Endothelial cell (in vitro differentiated cells): ENCODE data around the gene GRM4. TPM values are rescaled to one million over a fixed set of nuclear protein-coding genes. Genes with fewer than 3 reads are reported as not detected.

Experiments
- DNase-seq: peaks from one replicate; pipeline ENCODE4 v3.0.0; 2021; ENCODE audit warnings: low spot score
- H3K27ac Mint-ChIP-seq: one replicate; pipeline ENCODE4 v1.8.0; 2021; ENCODE audit warnings: mixed read lengths, inconsistent platforms; ENCODE audit not compliant: unreplicated experiment
- H3K27me3 Mint-ChIP-seq: one replicate; pipeline ENCODE4 v1.8.0; 2021; ENCODE audit warnings: mild to moderate bottlenecking, moderate library complexity, mixed read lengths, inconsistent platforms; ENCODE audit not compliant: unreplicated experiment
- H3K36me3 Mint-ChIP-seq: one replicate; pipeline ENCODE4 v1.8.0; 2021; ENCODE audit warnings: mild to moderate bottlenecking, low read depth, mixed read lengths, inconsistent platforms; ENCODE audit not compliant: unreplicated experiment
- H3K4me1 Mint-ChIP-seq: one replicate; pipeline ENCODE4 v1.8.0; 2021; ENCODE audit warnings: mild to moderate bottlenecking, mixed read lengths, inconsistent platforms; ENCODE audit not compliant: unreplicated experiment
- H3K4me3 Mint-ChIP-seq: one replicate; pipeline ENCODE4 v1.8.0; 2021; ENCODE audit warnings: mild to moderate bottlenecking, mixed read lengths, inconsistent platforms; ENCODE audit not compliant: unreplicated experiment
- H3K9me3 Mint-ChIP-seq: one replicate; pipeline ENCODE4 v1.8.0; 2021; ENCODE audit warnings: mixed read lengths, inconsistent platforms; ENCODE audit not compliant: unreplicated experiment
- total RNA-seq: library from RNA; stranded (reverse); fragmentation: NEBNext Ultra II Directional; extraction: Animal tissue kit (Norgen Biotek cat#: 25700); gene quantifications from one replicate; pipeline ENCODE4 v1.2.1, GENCODE V29; 2021; ENCODE audit not compliant: unreplicated experiment
- TF ChIP-seq, protein P1 (sequence below): fragments of 200-600 bp; sonication (generic); IDR thresholded peaks from one replicate; pipeline ENCODE4 v1.5.0; 2021; ENCODE audit warnings: antibody characterized with exemption; ENCODE audit not compliant: unreplicated experiment

Gene GRM4
- total RNA-seq, 1 donor from 2014 or later = 2.6 TPM

DNA sequence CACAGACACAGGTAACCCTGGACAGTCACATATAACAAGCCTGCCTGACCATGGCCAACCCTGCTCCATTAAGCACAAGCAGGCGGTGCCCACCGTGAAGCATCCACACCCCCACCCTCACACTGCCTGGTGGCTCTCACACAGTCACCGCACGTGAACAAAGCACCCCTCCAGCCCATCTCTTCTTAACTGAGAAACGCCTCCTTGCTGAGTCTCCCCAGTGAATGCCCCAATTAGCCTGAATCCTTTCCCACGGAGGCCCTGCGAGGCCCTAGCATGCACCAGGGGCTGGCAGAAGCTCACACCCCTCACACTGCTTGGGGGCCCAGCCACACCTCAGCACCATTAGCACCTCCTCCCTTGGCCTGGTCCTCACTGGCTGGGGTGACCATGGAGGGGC is 72.3 kb downstream of the GRM4 start:
- no peaks in the 10 kb centered on the region for H3K9me3 Mint-ChIP-seq
- no peak overlapping the region for H3K4me3 Mint-ChIP-seq
- TF ChIP-seq, protein P1, sequence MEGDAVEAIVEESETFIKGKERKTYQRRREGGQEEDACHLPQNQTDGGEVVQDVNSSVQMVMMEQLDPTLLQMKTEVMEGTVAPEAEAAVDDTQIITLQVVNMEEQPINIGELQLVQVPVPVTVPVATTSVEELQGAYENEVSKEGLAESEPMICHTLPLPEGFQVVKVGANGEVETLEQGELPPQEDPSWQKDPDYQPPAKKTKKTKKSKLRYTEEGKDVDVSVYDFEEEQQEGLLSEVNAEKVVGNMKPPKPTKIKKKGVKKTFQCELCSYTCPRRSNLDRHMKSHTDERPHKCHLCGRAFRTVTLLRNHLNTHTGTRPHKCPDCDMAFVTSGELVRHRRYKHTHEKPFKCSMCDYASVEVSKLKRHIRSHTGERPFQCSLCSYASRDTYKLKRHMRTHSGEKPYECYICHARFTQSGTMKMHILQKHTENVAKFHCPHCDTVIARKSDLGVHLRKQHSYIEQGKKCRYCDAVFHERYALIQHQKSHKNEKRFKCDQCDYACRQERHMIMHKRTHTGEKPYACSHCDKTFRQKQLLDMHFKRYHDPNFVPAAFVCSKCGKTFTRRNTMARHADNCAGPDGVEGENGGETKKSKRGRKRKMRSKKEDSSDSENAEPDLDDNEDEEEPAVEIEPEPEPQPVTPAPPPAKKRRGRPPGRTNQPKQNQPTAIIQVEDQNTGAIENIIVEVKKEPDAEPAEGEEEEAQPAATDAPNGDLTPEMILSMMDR = no peak
- H3K4me1 Mint-ChIP-seq = no peaks in the 10 kb centered on the region
- no peaks in the 10 kb centered on the region for H3K36me3 Mint-ChIP-seq
- no peak overlapping the region for H3K27ac Mint-ChIP-seq
- DNase-seq = no peak
- peaks cover 2% of the 10 kb centered on the region for H3K27me3 Mint-ChIP-seq

GRCh38 chr6:34072727-34073126 is 73.2 kb downstream of the GRM4 start:
- H3K4me1 Mint-ChIP-seq = no peaks in the 10 kb centered on the region
- TF ChIP-seq, protein P1 = no peak
- H3K27ac Mint-ChIP-seq = no peak overlapping the region
- no peak for DNase-seq
- no peaks in the 10 kb centered on the region for H3K36me3 Mint-ChIP-seq
- H3K4me3 Mint-ChIP-seq = no peak overlapping the region
- peaks cover 2% of the 10 kb centered on the region for H3K27me3 Mint-ChIP-seq
- H3K9me3 Mint-ChIP-seq = no peaks in the 10 kb centered on the region

- Mint-ChIP-seq H3K4me1 (no peaks in the 10 kb centered on the region), H3K27ac (no peak overlapping the region), H3K4me3 (no peak overlapping the region), H3K9me3 (no peaks in the 10 kb centered on the region), H3K27me3 (peaks cover 2% of the 10 kb centered on the region), H3K36me3 (no peaks in the 10 kb centered on the region)
- TF ChIP-seq, protein P1 = no peak
- no peak for DNase-seq
These were observed 74.0 kb downstream of the GRM4 start for GRCh38 chr6:34071884-34072379.

GRCh38 chr6:34071136-34071883 is 74.6 kb downstream of the GRM4 start:
- no peaks in the 10 kb centered on the region for H3K4me1 Mint-ChIP-seq
- TF ChIP-seq, protein P1 = no peak
- no peak overlapping the region for H3K27ac Mint-ChIP-seq
- H3K4me3 Mint-ChIP-seq = no peak overlapping the region
- no peaks in the 10 kb centered on the region for H3K9me3 Mint-ChIP-seq
- peaks cover 2% of the 10 kb centered on the region for H3K27me3 Mint-ChIP-seq
- no peaks in the 10 kb centered on the region for H3K36me3 Mint-ChIP-seq
- DNase-seq = no peak
